Bronchial epithelial cell (primary cell): ENCODE results near the gene RETREG3. TPM values are rescaled to one million over a fixed set of nuclear protein-coding genes. Genes with fewer than 3 reads are reported as not detected.

ENCODE experiments used
- DNase-seq: peaks from one replicate; pipeline ENCODE4 v3.0.0-alpha.2; 2010; ENCODE audit warnings: low read depth
- FAIRE-seq: peaks from 2 replicates; lab custom pipeline; 2011; peaks lifted over from hg19 to GRCh38; lab: Jason Lieb, UNC
- H3K27me3 ChIP-seq: 2 replicates; pipeline ENCODE4 v1.5.1; 2011; ENCODE audit warnings: low read length; ENCODE audit not compliant: control insufficient read depth, insufficient read depth
- H3K36me3 ChIP-seq: 2 replicates; pipeline ENCODE4 v1.5.1; 2011; ENCODE audit warnings: low read length; ENCODE audit not compliant: control insufficient read depth, insufficient read depth
- H3K4me3 ChIP-seq: 2 replicates; pipeline ENCODE4 v1.5.1; 2011; ENCODE audit warnings: mild to moderate bottlenecking, low read depth, low read length, control low read depth
- total RNA-seq: library from RNA; depleted of rRNA; stranded (reverse); fragments of >200 nt; gene quantifications from 2 replicates; pipeline ENCODE4 v1.2.1, GENCODE V29; 2014
- TF ChIP-seq, protein P1 (sequence below): IDR thresholded peaks from 2 replicates; pipeline ENCODE4 v1.5.1; 2011; ENCODE audit warnings: mild to moderate bottlenecking, moderate library complexity, low read length, control low read depth, inconsistent platforms; ENCODE audit not compliant: insufficient read depth, severe bottlenecking

Gene RETREG3, protein sequence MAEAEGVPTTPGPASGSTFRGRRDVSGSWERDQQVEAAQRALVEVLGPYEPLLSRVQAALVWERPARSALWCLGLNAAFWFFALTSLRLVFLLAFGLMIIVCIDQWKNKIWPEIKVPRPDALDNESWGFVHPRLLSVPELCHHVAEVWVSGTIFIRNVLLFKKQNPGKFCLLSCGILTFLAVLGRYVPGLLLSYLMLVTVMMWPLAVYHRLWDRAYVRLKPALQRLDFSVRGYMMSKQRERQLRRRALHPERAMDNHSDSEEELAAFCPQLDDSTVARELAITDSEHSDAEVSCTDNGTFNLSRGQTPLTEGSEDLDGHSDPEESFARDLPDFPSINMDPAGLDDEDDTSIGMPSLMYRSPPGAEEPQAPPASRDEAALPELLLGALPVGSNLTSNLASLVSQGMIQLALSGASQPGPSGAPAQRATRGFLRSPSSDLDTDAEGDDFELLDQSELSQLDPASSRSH
- total RNA-seq, result 66.1 and 69.3 TPM in 2 replicates

DNA sequence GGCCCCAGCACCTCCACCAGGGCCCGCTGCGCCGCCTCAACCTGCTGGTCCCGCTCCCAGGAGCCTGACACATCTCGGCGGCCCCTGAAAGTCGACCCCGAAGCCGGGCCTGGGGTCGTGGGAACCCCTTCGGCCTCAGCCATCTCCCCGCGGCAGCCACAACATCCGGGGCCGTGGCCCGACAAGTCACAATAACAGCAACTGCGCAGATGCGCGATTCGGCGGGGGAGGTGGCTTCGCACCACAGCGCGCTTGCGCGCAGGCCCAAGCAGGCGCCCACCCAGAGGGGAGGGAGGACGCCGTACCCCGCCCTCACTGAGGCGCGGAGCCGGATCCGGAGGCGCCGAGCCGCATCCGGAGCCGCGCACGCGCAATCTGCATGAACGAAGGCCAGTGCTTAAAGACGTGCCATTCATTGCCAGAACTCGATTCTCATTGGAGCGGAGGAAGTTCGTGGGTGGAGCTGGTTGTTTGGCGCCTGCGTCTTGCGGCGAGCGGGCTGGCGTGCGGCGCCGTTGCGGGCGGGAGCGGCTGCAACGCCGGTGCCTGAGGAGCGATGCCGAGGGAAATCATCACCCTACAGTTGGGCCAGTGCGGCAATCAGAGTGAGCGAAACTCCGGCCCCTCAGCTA lies at the start of gene RETREG3, which contains the start of gene TUBG1:
RETREG3 (minus strand) TSS at position 193 of the 632 bp plus-strand sequence; CDS start at position 143, 50 bp downstream.
TUBG1 (plus strand) TSS at position 502 of the 632 bp plus-strand sequence; CDS start at position 557, 55 bp downstream.
- Histone ChIP-seq H3K27me3 (no peaks in the 10 kb centered on the region), H3K36me3 (peaks cover 15% of the 10 kb centered on the region), H3K4me3 (peak within 1 kb of the TSS; percentile 72)
- DNase-seq (peak; percentile 97), FAIRE-seq (peak; percentile 62)
- TF ChIP-seq, protein P1, sequence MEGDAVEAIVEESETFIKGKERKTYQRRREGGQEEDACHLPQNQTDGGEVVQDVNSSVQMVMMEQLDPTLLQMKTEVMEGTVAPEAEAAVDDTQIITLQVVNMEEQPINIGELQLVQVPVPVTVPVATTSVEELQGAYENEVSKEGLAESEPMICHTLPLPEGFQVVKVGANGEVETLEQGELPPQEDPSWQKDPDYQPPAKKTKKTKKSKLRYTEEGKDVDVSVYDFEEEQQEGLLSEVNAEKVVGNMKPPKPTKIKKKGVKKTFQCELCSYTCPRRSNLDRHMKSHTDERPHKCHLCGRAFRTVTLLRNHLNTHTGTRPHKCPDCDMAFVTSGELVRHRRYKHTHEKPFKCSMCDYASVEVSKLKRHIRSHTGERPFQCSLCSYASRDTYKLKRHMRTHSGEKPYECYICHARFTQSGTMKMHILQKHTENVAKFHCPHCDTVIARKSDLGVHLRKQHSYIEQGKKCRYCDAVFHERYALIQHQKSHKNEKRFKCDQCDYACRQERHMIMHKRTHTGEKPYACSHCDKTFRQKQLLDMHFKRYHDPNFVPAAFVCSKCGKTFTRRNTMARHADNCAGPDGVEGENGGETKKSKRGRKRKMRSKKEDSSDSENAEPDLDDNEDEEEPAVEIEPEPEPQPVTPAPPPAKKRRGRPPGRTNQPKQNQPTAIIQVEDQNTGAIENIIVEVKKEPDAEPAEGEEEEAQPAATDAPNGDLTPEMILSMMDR, result peak; percentile 68

DNA sequence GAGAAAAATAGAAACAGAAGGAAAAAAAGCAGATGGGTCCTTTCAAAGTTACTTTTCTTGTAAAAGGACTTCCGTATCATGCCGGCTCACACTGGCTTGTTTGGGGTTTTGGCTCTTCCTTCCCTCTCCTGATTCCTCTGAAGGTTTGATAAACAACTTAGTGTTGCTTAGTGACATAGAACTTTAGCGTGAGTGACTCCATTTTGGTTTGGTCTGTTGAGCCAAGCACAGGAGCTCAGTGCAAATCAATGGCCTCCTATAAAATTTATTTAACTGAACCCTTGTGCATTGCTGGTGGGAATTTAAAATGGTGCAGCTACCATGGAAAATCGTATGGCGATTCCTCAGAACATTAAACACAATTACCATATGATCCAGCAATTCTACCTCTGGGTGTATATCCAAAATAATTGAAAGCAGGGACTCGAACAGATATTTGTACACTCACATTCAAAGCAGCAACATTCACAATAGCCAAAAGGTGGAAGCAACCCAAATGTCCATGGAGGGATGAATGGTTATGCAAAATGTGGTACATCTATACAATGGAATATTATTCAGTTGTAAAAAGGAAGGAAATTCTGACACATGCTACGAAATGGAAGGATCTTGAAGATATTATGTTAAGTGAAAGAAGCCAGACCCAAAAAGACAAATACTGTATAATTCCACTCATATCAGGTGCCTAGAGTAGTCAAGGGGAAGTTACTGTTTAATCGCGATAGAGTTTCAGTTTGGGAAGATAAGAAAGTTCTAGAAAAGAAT lies 48.8 kb upstream of the RETREG3 start:
- Histone ChIP-seq H3K27me3 (no peaks in the 10 kb centered on the region), H3K36me3 (peaks cover 2% of the 10 kb centered on the region), H3K4me3 (no peak overlapping the region)
- DNase-seq, result no peak
- no peak for FAIRE-seq
- TF ChIP-seq, protein P1, result no peak

DNA sequence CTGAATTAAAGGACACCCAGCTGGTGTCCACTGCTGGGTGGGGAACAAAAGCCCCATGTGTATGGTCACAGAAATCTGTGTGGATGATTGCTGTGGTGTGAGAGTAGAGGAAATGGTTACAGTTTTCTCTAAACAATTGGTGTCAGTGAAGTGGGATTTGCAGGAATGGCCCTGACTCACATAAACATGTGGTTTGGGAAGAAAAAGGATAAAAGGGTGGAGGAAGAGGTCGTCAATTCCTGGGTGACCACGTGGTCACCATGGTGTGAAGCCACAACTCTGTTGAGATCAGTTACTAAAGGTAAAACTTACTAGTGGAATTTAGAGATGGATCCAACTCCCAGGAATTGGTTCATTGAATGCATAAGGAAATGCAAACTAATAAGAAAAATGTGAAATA lies 46.4 kb upstream of the RETREG3 start:
- DNase-seq, result no peak
- FAIRE-seq, result no peak
- Histone ChIP-seq H3K4me3 (no peak overlapping the region), H3K27me3 (no peaks in the 10 kb centered on the region), H3K36me3 (no peaks in the 10 kb centered on the region)
- TF ChIP-seq, protein P1, result no peak

DNA sequence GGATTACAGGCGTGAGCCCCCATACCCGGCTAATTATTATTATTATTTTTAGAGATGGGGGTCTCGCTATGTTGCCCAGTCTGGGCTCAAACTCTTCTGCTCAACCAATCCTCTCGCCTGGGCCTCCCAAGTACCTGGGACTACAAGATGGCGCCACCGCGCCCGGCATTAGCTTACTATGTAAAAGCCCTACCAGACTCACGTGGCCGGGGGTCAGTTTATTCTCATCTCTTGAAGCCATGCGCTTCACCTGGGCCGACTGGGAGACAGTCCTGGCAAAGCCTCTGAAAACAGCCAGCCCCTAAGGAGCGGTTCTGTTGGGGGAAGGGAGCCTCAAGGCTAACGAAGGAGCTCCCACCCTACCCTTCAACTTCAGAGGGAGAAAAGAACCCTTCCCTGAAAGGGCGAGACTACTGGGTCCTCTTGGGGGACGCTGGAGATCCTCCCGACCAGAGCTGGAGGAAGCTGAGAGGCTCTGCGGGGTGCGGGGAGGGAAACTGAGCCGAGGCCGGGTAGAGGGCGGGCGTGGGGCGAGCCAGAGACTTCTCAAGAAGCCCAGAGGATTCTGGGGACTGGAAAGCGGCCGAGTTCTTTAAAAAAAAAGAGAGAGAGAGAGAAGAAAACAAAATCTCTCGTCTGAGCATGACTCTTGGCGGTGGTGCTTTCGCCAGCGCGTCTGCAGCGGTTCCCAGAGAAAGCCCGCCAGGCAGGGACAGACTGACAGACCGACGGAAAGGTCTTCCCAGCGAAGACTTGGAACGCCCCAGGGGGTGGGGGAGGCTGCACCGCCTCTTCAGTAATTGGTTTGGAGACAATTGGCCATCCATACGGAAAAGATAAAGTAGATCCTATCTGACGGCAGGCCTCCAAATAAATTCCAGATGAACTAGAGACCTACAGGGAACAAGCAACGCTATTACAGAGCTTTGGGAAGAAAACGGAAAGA lies 44.3 kb upstream of the RETREG3 start:
- DNase-seq (no peak), FAIRE-seq (no peak)
- Histone ChIP-seq H3K4me3 (peak overlapping the region; percentile 12), H3K27me3 (no peaks in the 10 kb centered on the region), H3K36me3 (no peaks in the 10 kb centered on the region)
- TF ChIP-seq, protein P1, result no peak

DNA sequence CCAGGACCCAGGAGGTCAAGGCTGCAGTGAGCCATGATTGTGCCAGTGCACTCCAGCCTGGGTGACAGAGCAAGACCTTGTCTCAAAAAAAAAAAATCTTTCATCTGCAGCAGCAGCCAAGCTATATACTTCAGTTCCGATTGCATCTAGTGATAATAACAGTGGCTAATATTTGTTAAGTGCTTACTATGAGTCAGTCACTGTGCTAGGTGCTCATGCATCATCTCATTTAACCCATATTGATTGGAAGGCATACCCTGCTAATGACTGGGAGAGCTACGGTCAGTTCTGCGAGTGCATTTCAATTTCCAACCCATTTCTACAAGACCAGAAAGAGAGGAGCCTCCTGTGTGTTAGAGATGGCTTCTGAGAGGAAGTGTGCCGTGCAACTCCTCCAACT lies 42.2 kb upstream of the RETREG3 start:
- H3K4me3 ChIP-seq, result no peak overlapping the region
- no peaks in the 10 kb centered on the region for H3K36me3 ChIP-seq
- DNase-seq (peak; percentile 23), FAIRE-seq (no peak)
- no peaks in the 10 kb centered on the region for H3K27me3 ChIP-seq
- TF ChIP-seq, protein P1, result no peak
